DOHH2 (cell line): ENCODE data around the gene TRIB2.

Source experiments
- H3F3A ChIP-seq: fragments of 200-600 bp; sonication (generic), shearing (Covaris generic); 2 replicates; pipeline ENCODE4 v1.6.0; 2016; ENCODE audit warnings: antibody characterized with exemption, mild to moderate bottlenecking; ENCODE audit not compliant: control insufficient read depth, insufficient read depth
- H3K27ac ChIP-seq: fragments of 200-600 bp; sonication (generic); 2 replicates; pipeline ENCODE4 v1.5.1; 2014; ENCODE audit warnings: low read depth, mild to moderate bottlenecking, low read length, moderate library complexity
- H3K27me3 ChIP-seq: fragments of 200-600 bp; sonication (generic); 2 replicates; pipeline ENCODE4 v1.6.1; 2014; ENCODE audit warnings: mild to moderate bottlenecking, low read length, mixed read lengths; ENCODE audit not compliant: control insufficient read depth
- H3K36me3 ChIP-seq: fragments of 200-600 bp; sonication (generic); 2 replicates; pipeline ENCODE4 v1.6.1; 2014; ENCODE audit warnings: mild to moderate bottlenecking, low read length, moderate library complexity, mixed read lengths; ENCODE audit not compliant: control insufficient read depth
- H3K4me1 ChIP-seq: fragments of 200-600 bp; sonication (generic); 2 replicates; pipeline ENCODE4 v1.6.1; 2014; ENCODE audit warnings: mild to moderate bottlenecking, low read length, mixed read lengths; ENCODE audit not compliant: control insufficient read depth
- H3K4me2 ChIP-seq: fragments of 200-600 bp; sonication (generic); 2 replicates; pipeline ENCODE4 v1.6.0; 2014; ENCODE audit warnings: mild to moderate bottlenecking, low read length, moderate library complexity
- H3K4me3 ChIP-seq: fragments of 200-600 bp; sonication (generic); 2 replicates; pipeline ENCODE4 v1.5.1; 2014; ENCODE audit warnings: mild to moderate bottlenecking, low read length, mixed read lengths
- H3K79me2 ChIP-seq: fragments of 200-600 bp; sonication (generic); 2 replicates; pipeline ENCODE4 v1.6.1; 2014; ENCODE audit warnings: mild to moderate bottlenecking, low read length, mixed read lengths; ENCODE audit not compliant: control insufficient read depth
- H3K9me2 ChIP-seq: fragments of 200-600 bp; sonication (generic); replicated peaks from 2 replicates; pipeline ENCODE4 v1.6.1; 2014; ENCODE audit warnings: mild to moderate bottlenecking, low read length, mixed read lengths; ENCODE audit not compliant: control insufficient read depth
- H3K9me3 ChIP-seq: fragments of 200-600 bp; sonication (generic); 2 replicates; pipeline ENCODE4 v1.6.1; 2014; ENCODE audit warnings: antibody characterized with exemption, low read length, mixed read lengths; ENCODE audit not compliant: control insufficient read depth, insufficient read depth
- H4K20me1 ChIP-seq: fragments of 200-600 bp; sonication (generic); 2 replicates; pipeline ENCODE4 v1.6.0; 2014; ENCODE audit warnings: low read depth, mild to moderate bottlenecking, antibody characterized with exemption, low read length, moderate library complexity; ENCODE audit not compliant: control insufficient read depth, insufficient read depth
- CTCF ChIP-seq: fragments of 200-600 bp; sonication (generic); IDR thresholded peaks from one replicate; pipeline ENCODE4 v1.5.1; 2014; ENCODE audit warnings: antibody characterized with exemption, mild to moderate bottlenecking, low read depth, low read length; ENCODE audit not compliant: poor library complexity, severe bottlenecking
- EZH2phosphoT487 ChIP-seq: fragments of 200-600 bp; sonication (generic); IDR thresholded peaks from 2 replicates; pipeline ENCODE4 v1.6.1; 2017; ENCODE audit warnings: borderline replicate concordance, mild to moderate bottlenecking, antibody characterized with exemption, low read length, moderate library complexity, mixed read lengths

TRIB2 gene

GRCh38 chr2:12767541-12767940 is 50.8 kb downstream of the TRIB2 start:
- H3K79me2 ChIP-seq: no peaks in the 10 kb centered on the region
- no peaks in the 10 kb centered on the region for H3K9me3 ChIP-seq
- no peaks in the 10 kb centered on the region for H3K4me1 ChIP-seq
- no peak overlapping the region for H3K27ac ChIP-seq
- no peaks in the 10 kb centered on the region for H3F3A ChIP-seq
- H4K20me1 ChIP-seq: no peaks in the 10 kb centered on the region
- H3K27me3 ChIP-seq: peaks cover 9% of the 10 kb centered on the region
- no peaks in the 10 kb centered on the region for H3K36me3 ChIP-seq
- no peak overlapping the region for H3K4me3 ChIP-seq
- H3K4me2 ChIP-seq: no peak overlapping the region
- no peaks in the 10 kb centered on the region for H3K9me2 ChIP-seq
- TF ChIP-seq CTCF (no peak), EZH2phosphoT487 (no peak)

- Histone ChIP-seq H3K27me3 (peaks cover 9% of the 10 kb centered on the region), H3K4me2 (no peak overlapping the region), H3F3A (no peaks in the 10 kb centered on the region)
Measured at GRCh38 chr2:12767996-12768624, 51.4 kb downstream of the TRIB2 start.

GRCh38 chr2:12769492-12770105 is 52.9 kb downstream of the TRIB2 start:
- H3K4me3 ChIP-seq: no peak overlapping the region
- H3K36me3 ChIP-seq: no peaks in the 10 kb centered on the region
- no peaks in the 10 kb centered on the region for H3K9me3 ChIP-seq
- peaks cover 6% of the 10 kb centered on the region for H3K27me3 ChIP-seq
- H3K4me2 ChIP-seq: no peak overlapping the region
- no peaks in the 10 kb centered on the region for H4K20me1 ChIP-seq
- H3K9me2 ChIP-seq: no peaks in the 10 kb centered on the region
- H3F3A ChIP-seq: no peaks in the 10 kb centered on the region
- no peaks in the 10 kb centered on the region for H3K4me1 ChIP-seq
- TF ChIP-seq EZH2phosphoT487: no peak
- TF ChIP-seq CTCF: no peak
- H3K27ac ChIP-seq: no peak overlapping the region
- no peaks in the 10 kb centered on the region for H3K79me2 ChIP-seq

More at GRCh38 chr2:12767996-12768624, 51.4 kb downstream of the TRIB2 start:
- TF ChIP-seq CTCF: no peak
- no peak for TF ChIP-seq EZH2phosphoT487
- Histone ChIP-seq H3K36me3 (no peaks in the 10 kb centered on the region), H3K9me2 (no peaks in the 10 kb centered on the region), H3K27ac (no peak overlapping the region), H3K9me3 (no peaks in the 10 kb centered on the region), H3K4me3 (no peak overlapping the region), H3K79me2 (no peaks in the 10 kb centered on the region), H4K20me1 (no peaks in the 10 kb centered on the region), H3K4me1 (no peaks in the 10 kb centered on the region)
